Measurements from ENCODE around the gene AQP6. TPM values are rescaled to one million over a fixed set of nuclear protein-coding genes. Genes with fewer than 3 reads are reported as not detected.

The AQP6 gene, protein sequence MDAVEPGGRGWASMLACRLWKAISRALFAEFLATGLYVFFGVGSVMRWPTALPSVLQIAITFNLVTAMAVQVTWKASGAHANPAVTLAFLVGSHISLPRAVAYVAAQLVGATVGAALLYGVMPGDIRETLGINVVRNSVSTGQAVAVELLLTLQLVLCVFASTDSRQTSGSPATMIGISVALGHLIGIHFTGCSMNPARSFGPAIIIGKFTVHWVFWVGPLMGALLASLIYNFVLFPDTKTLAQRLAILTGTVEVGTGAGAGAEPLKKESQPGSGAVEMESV
- under 0.01 TPM in 1 of 2 replicates, not detected in the other for total RNA-seq

GRCh38 chr12:49972641-49973360, at the start of gene AQP6:
Gene AQP6, plus strand, starts transcription at chr12:49972947. Its CDS starts 227 bp downstream, at chr12:49973174.

GRCh38 chr12:49950273-49951251, 22.2 kb upstream of the AQP6 start, which contains the start of gene AQP2:
Gene AQP2, plus strand, starts transcription at chr12:49950737. Its CDS starts 94 bp downstream, at chr12:49950831.

DNA sequence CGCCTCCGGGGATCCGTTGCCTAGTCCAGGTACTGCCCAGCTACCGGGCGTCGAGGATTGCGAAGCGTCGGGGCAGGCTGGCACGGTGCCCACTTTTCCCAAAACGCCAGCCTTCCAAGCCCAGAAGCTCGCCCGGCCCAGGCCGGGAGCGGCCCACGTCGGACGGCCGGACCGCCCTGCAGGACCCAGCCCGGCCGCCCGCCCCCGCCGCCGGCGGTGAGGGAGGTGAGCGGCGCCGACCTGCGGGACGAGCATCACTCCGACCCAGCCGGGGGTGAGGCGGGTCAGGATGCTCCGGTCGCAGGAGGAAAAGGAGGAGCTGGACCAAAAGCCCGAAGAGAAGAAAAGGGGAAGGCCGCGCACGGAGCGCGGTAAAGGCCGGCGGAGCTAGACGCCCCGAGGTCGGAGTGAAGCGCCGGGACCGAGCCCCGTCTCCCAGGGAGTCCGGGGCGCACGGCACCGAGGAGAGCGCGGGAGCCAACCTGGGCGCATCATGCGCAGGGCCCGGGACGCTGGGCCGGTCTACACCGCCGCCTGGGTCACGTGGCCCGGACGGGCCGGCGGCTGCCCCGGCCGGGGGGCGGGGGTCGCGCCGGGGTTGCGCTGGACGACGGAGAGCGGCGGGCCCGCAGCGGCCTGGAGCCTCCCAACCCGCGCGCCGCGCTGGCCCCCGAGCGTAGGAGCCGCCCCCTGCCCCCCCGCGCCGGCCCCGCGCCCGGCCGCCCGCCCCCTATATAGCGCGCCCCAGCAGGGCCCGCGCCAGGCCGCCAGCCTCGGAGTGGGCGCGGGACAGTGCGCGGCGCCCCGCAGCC, 11.4 kb upstream of the AQP6 start, which contains the start of gene AQP5:
AQP5 (plus strand) TSS at position 762 of the 812 bp plus-strand sequence. CDS start 146 bp downstream, outside the sequence.

GRCh38 chr12:50025187-50026059, 52.7 kb downstream of the AQP6 start, which contains the start of gene RACGAP1:
Gene RACGAP1, minus strand, starts transcription at chr12:50025494. Its CDS starts 8,779 bp downstream, at chr12:50016715.

Other genes starting within 250 kb of the AQP6 start
- gene TMBIM6, start 231.4 kb upstream of the AQP6 start, total RNA-seq, result 372 and 422 TPM in 2 replicates
- 14.6 and 16.1 TPM in 2 replicates for gene NCKAP5L, start 144.5 kb upstream of the AQP6 start, total RNA-seq
- 3.8 and 3.9 TPM in 2 replicates for gene BCDIN3D, start 129.8 kb upstream of the AQP6 start, total RNA-seq
- gene FAIM2, start 69.0 kb upstream of the AQP6 start, total RNA-seq, result 5.4 and 5.5 TPM in 2 replicates
- not detected in 2 replicates for gene AQP2, start 22.2 kb upstream of the AQP6 start, total RNA-seq
- gene AQP5, start 11.1 kb upstream of the AQP6 start, total RNA-seq, result 0.09 TPM in 1 of 2 replicates, not detected in the other
- 15.2 and 17.2 TPM in 2 replicates for gene RACGAP1, start 52.5 kb downstream of the AQP6 start, total RNA-seq
- 2.1 and 4.6 TPM in 2 replicates for gene ASIC1, start 84.6 kb downstream of the AQP6 start, total RNA-seq
- gene SMARCD1, start 112.4 kb downstream of the AQP6 start, total RNA-seq, result 15.7 and 16.8 TPM in 2 replicates
- gene GPD1, start 131.1 kb downstream of the AQP6 start, total RNA-seq, result not detected in 2 replicates
- gene COX14, start 139.3 kb downstream of the AQP6 start, total RNA-seq, result 43.2 and 62.7 TPM in 2 replicates
- 30.6 and 40.0 TPM in 2 replicates for gene CERS5, start 194.4 kb downstream of the AQP6 start, total RNA-seq